CD4-positive, alpha-beta memory T cell (primary cell): ENCODE results near the gene FIGNL2. TPM values are rescaled to one million over a fixed set of nuclear protein-coding genes. Genes with fewer than 3 reads are reported as not detected.

Source experiments
- CTCF ChIA-PET: fragments of 350-600 bp; sonication (Branson Sonifier 250); formaldehyde crosslinking; loops from one replicate; lab custom pipeline; 2021; ENCODE audit warnings: inconsistent platforms; ENCODE audit not compliant: partially characterized antibody; lab: Charles Lee
- POLR2A ChIA-PET: fragments of 350-600 bp; sonication (Branson Sonifier 250); formaldehyde crosslinking; loops from one replicate; lab custom pipeline; 2021; ENCODE audit not compliant: partially characterized antibody; lab: Charles Lee
- DNase-seq, 5 donors: peaks; one replicate each; pipeline versions ENCODE4 v3.0.0 to v3.0.0-alpha.2; 2020 to 2022; ENCODE audit warnings: mixed read lengths in 1 of 5
- H3K27ac ChIP-seq: one replicate; pipeline ENCODE4 v1.7.0; 2013; ENCODE audit warnings: low read depth, low read length
- H3K27me3 ChIP-seq: 2 replicates; pipeline ENCODE4 v1.7.0; 2013; ENCODE audit warnings: mild to moderate bottlenecking, low read length, moderate library complexity; ENCODE audit not compliant: insufficient read depth
- H3K36me3 ChIP-seq: 2 replicates; pipeline ENCODE4 v1.7.0; 2013; ENCODE audit warnings: mild to moderate bottlenecking, low read length, moderate library complexity; ENCODE audit not compliant: insufficient read depth
- H3K4me1 ChIP-seq: 2 replicates; pipeline ENCODE4 v1.7.0; 2013; ENCODE audit warnings: mild to moderate bottlenecking, low read length, moderate library complexity; ENCODE audit not compliant: insufficient read depth
- H3K4me3 ChIP-seq, 2 donors: one replicate each; pipeline ENCODE4 v1.7.0; 2013; ENCODE audit warnings: low read length in 2 of 2, mild to moderate bottlenecking in 1 of 2
- H3K9me3 ChIP-seq, 2 donors: one replicate each; pipeline ENCODE4 v1.7.0; 2013; ENCODE audit warnings: low read length in 2 of 2, control low read depth in 1 of 2; ENCODE audit not compliant: control insufficient read depth in 1 of 2
- H3K27ac Mint-ChIP-seq, 7 donors: one replicate each; pipeline ENCODE4 v1.8.0; 2020 to 2021; ENCODE audit warnings: mixed read lengths in 7 of 7, mild to moderate bottlenecking in 6 of 7, inconsistent platforms in 3 of 7, moderate library complexity in 3 of 7
- H3K27me3 Mint-ChIP-seq, 2 donors: one replicate each; pipeline ENCODE4 v1.8.0; 2020 to 2021; ENCODE audit warnings: mixed read lengths in 2 of 2
- H3K36me3 Mint-ChIP-seq, 2 donors: one replicate each; pipeline ENCODE4 v1.8.0; 2020 to 2021; ENCODE audit warnings: mixed read lengths in 2 of 2, inconsistent platforms in 1 of 2, mild to moderate bottlenecking in 1 of 2
- H3K4me1 Mint-ChIP-seq, 4 donors: one replicate each; pipeline ENCODE4 v1.8.0; 2020 to 2021; ENCODE audit warnings: mixed read lengths in 4 of 4, mild to moderate bottlenecking in 1 of 4
- H3K4me3 Mint-ChIP-seq, 8 donors: one replicate each; pipeline ENCODE4 v1.8.0; 2020 to 2021; ENCODE audit warnings: mixed read lengths in 8 of 8, mild to moderate bottlenecking in 7 of 8, moderate library complexity in 6 of 8, inconsistent platforms in 3 of 8
- H3K9me3 Mint-ChIP-seq, 8 donors: one replicate each; pipeline ENCODE4 v1.8.0; 2020 to 2021; ENCODE audit warnings: mixed read lengths in 8 of 8, mild to moderate bottlenecking in 5 of 8, inconsistent platforms in 3 of 8, moderate library complexity in 1 of 8
- intact Hi-C: fragments of 100-400 bp; cut with micrococcal nuclease; formaldehyde crosslinking; loops from one replicate; pipeline ENCODE4 v1.15.1; 2023
- polyA plus RNA-seq, 2 donors: library from polyadenylated mRNA; unstranded; fragments of 300-500 nt; fragmentation: Illumina TruSeq; gene quantifications; one replicate each; pipeline ENCODE4 v1.2.3, GENCODE V29; 2021
- total RNA-seq, 2 experiments: library from RNA; stranded (reverse); gene quantifications; one replicate each; pipeline ENCODE4 v1.2.3, GENCODE V29; 2021

Gene FIGNL2
- total and polyA plus RNA-seq, 4 experiments from 2014 or later, result 0.10 to 1.5 (median 1.2) TPM; not detected in 1

DNA sequence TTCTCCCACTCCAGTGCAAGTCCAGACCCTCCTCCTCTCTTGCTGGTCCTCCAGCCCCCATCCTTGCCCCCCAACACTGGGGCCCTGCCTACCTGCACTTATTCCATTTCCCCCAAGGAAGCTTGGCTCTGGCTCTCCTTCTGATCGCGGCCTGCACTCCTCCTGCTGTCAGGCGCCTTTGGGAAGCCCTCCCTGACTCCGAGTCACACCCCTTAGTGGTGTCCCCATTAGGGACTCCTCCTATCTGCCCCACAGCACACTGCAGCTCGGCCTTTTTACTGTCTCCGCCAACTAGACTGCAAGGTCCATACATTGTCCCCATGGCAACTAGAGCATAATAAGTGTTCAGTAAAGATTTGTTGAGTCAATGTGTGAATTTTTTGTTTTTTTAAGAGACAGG, 32.9 kb downstream of the FIGNL2 start:
- no peak for DNase-seq
- Histone ChIP-seq H3K27me3 (no peaks in the 10 kb centered on the region), H3K9me3 (no peaks in the 10 kb centered on the region), H3K27ac (no peak overlapping the region), H3K36me3 (no peaks in the 10 kb centered on the region), H3K4me3 (no peak overlapping the region), H3K4me1 (peaks cover 12% of the 10 kb centered on the region)
- H3K9me3 Mint-ChIP-seq, result peaks cover 0 to 4% (median 0%) of the 10 kb centered on the region in 8 donors
- H3K27me3 Mint-ChIP-seq, result peaks cover 2% of the 10 kb centered on the region in 2 donors
- peak overlapping the region in 4 of 7 donors; percentile 42 to 80 (median 74) for H3K27ac Mint-ChIP-seq
- intact Hi-C loops, result no loop called here
- H3K4me3 Mint-ChIP-seq, result peak overlapping the region; percentile 79 to 91 (median 86)
- POLR2A ChIA-PET, result interaction anchor here (2.7 kb wide), 1 partner anchor 9 kb away, joined by 7 read pairs; no protein-coding TSS in a partner anchor
- H3K4me1 Mint-ChIP-seq, result peaks cover 5 to 29% (median 11%) of the 10 kb centered on the region in 4 donors
- CTCF ChIA-PET, result interaction anchor here (3.4 kb wide), 1 partner anchor 9 kb away, joined by 17 read pairs; no protein-coding TSS in a partner anchor
- no peaks in the 10 kb centered on the region for H3K36me3 Mint-ChIP-seq

DNA sequence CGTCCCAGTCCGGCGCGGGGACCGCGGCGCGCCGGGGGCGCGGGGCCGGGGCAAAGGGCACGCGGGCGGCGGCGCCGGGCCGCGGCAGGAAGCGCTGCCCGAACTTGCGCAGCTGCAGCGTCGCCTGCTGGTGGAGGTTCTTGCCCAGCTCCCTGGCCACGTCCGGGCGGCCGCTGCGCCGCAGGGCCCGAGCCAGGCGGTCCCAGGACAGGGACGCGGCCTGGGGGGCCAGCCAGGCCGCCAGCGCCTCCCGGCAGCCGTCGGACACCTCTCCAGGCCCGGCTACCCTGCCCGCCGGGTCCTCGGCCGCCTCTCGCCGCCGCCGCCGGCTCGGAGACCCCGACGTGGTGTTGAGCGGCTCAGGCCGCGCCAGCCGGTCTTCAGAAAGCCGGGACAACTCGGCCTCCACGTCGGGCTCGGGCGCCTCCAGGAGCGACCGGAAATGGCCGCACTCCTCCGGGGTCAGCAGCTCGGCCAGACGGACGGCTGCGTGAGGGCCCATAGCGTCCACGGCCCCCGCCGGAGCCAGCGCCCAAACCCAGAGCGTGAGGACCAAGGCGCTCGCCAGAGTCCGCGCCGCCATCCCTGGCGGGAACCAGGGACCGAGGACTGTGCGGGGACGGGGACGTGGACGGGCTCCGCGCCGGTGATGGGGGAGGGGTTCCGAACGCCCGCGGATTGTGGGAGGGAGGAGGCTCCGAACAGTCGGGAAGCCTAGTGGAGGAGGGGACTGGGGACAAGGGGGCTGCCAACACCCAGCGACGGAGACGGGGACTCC, 34.0 kb downstream of the FIGNL2 start:
- intact Hi-C loops, result no loop called here
- POLR2A ChIA-PET, result interaction anchor here (0.7 to 2.7 kb wide), 4 partner anchors 10 to 71 kb away, joined by 3 to 7 read pairs (median 3); no protein-coding TSS in a partner anchor

DNA sequence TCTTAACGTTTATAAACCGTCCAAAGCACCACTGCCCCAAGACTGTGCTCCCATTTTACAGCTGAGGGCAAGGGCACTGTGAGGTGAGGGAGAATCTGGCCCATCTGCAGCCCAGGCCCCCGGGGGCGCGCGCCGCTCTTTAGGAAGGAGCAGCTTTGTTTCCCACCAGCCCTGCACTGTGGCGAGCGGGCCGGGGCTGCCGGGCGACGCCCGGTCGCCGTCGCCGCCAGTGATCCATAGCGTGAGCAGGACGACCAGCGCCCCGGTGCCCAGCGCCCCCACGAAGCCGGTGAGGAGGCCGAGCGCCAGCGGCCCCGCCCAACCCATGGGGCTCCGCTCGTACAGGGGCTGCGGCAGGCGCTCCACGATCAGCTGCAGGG, 34.6 kb downstream of the FIGNL2 start:
- Histone ChIP-seq H3K27ac (no peak overlapping the region), H3K4me3 (peak overlapping the region in 1 of 2 donors; percentile 30), H3K9me3 (no peaks in the 10 kb centered on the region), H3K27me3 (no peaks in the 10 kb centered on the region), H3K36me3 (no peaks in the 10 kb centered on the region), H3K4me1 (peaks cover 4% of the 10 kb centered on the region)
- intact Hi-C loops, result no loop called here
- Mint-ChIP-seq H3K9me3 (peaks cover 0 to 4% (median 0%) of the 10 kb centered on the region in 8 donors), H3K36me3 (no peaks in the 10 kb centered on the region), H3K4me3 (peak overlapping the region in 6 of 8 donors; percentile 43 to 73 (median 61)), H3K27ac (no peak overlapping the region), H3K4me1 (peaks cover 2 to 22% (median 11%) of the 10 kb centered on the region in 4 donors), H3K27me3 (peaks cover 2 to 7% of the 10 kb centered on the region in 2 donors)
- DNase-seq, result no peak
- ChIA-PET CTCF (interaction anchor here (1.3 to 3.4 kb wide), 2 partner anchors 10 to 22 kb away, joined by 3 to 17 read pairs; no protein-coding TSS in a partner anchor), POLR2A (interaction anchor here (0.7 to 2.7 kb wide), 4 partner anchors 10 to 72 kb away, joined by 3 to 7 read pairs (median 3); no protein-coding TSS in a partner anchor)

More for the DNA sequence above, 34.0 kb downstream of the FIGNL2 start:
- H3K4me3 ChIP-seq, result peak overlapping the region in 1 of 2 donors; percentile 52
- H3K27me3 ChIP-seq, result no peaks in the 10 kb centered on the region
- H3K4me1 ChIP-seq, result peaks cover 4% of the 10 kb centered on the region
- H3K36me3 ChIP-seq, result no peaks in the 10 kb centered on the region
- no peaks in the 10 kb centered on the region for H3K36me3 Mint-ChIP-seq
- DNase-seq, result peak; percentile 50 to 63 (median 60)
- peaks cover 2% of the 10 kb centered on the region in 2 donors for H3K27me3 Mint-ChIP-seq
- H3K27ac Mint-ChIP-seq, result peak overlapping the region in 4 of 7 donors; percentile 28 to 85 (median 54)
- CTCF ChIA-PET, result interaction anchor here (3.4 kb wide), 1 partner anchor 10 kb away, joined by 17 read pairs; no protein-coding TSS in a partner anchor
- no peak overlapping the region for H3K27ac ChIP-seq
- H3K9me3 Mint-ChIP-seq, result peaks cover 0 to 4% (median 0%) of the 10 kb centered on the region in 8 donors
- peaks cover 2 to 23% (median 11%) of the 10 kb centered on the region in 4 donors for H3K4me1 Mint-ChIP-seq
- peak overlapping the region; percentile 79 to 91 (median 86) for H3K4me3 Mint-ChIP-seq
- H3K9me3 ChIP-seq, result no peaks in the 10 kb centered on the region

DNA sequence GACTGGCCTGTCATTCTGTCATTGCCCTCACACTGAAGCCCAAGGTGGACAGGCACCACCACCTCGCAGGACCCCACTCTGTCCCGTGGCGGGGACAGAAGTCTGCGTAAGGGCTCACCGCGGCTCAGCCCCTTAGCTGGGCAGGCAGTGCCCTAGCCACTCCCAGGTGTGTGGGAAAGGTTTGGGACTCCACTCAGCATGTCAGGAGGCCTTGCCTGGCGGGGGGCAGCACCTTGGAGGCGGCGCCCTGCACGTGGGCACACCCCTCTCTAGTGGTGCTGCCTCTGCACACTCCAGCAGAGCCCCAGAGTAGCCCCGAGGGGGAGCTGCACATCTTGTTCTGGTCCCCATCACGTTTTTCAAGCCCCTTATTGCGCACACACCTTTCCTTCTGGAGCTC, 35.6 kb downstream of the FIGNL2 start:
- H3K27ac ChIP-seq, result no peak overlapping the region
- Mint-ChIP-seq H3K9me3 (peaks cover 0 to 4% (median 0%) of the 10 kb centered on the region in 8 donors), H3K27me3 (peaks cover 3 to 7% of the 10 kb centered on the region in 2 donors), H3K4me3 (peak overlapping the region in 6 of 8 donors; percentile 6 to 73 (median 66)), H3K27ac (no peak overlapping the region), H3K4me1 (peaks cover 2 to 22% (median 11%) of the 10 kb centered on the region in 4 donors), H3K36me3 (no peaks in the 10 kb centered on the region)
- no peak for DNase-seq
- intact Hi-C loops, result no loop called here
- H3K36me3 ChIP-seq, result no peaks in the 10 kb centered on the region
- ChIA-PET CTCF (interaction anchor here (1.2 to 3.4 kb wide), 4 partner anchors 9 to 103 kb away, joined by 3 to 17 read pairs (median 3); no protein-coding TSS in a partner anchor), POLR2A (no interaction called here)
- no peaks in the 10 kb centered on the region for H3K27me3 ChIP-seq
- H3K9me3 ChIP-seq, result no peaks in the 10 kb centered on the region
- H3K4me1 ChIP-seq, result peaks cover 4% of the 10 kb centered on the region
- H3K4me3 ChIP-seq, result no peak overlapping the region

DNA sequence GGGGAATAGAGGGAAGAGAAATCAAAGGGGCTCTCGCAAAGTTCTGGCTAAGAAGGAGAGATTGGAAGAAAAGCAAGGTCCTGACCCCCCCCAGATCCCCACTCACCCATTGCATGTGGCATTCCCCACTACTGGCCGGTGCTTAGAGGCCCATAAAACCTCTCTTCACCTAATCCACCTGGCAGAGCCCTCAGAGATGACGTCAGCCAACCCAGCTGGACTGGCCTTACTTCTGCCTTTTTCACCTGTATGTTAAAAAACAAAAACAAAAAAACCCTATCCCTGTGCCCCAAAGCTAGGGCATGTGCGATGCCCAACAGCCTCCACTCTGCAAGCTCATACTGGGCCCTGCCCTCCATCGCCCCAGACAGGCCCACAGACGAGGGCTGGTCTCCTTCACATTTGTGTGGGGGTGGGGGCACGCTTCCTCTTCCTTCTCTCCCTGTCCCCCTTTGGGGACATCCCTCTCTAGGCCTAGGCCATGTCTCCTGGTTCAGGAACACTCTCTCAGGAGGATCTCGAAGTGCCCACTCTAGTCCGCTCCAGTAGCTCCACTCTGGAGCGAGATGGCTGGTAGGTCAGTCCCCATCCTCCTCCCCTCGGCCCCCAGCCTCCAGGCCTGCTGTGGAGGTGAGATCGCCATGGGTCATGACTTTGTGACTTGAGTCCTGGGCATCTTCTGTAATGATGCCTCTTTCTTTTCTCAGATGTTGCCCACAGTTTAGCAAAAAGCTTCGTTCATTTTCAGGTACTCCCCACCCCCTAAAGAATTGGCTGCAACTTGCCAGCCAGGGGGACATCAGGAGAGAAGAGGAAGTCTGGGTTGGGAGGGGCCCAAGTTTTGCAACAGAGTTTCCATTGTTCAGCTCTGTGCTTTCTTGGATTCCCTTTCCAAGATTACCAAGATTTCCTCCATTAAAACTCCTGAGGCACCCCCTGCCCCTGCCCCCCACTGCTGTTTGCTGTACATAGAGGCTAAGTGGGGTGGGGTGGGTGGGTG, 37.0 kb downstream of the FIGNL2 start:
- H3K4me1 ChIP-seq, result peaks cover 4% of the 10 kb centered on the region
- no peak overlapping the region for H3K27ac ChIP-seq
- Mint-ChIP-seq H3K27ac (no peak overlapping the region), H3K4me1 (peaks cover 2 to 22% (median 11%) of the 10 kb centered on the region in 4 donors), H3K27me3 (peaks cover 3 to 8% of the 10 kb centered on the region in 2 donors), H3K36me3 (no peaks in the 10 kb centered on the region), H3K4me3 (peak overlapping the region in 1 of 8 donors; percentile 12), H3K9me3 (peaks cover 0 to 4% (median 0%) of the 10 kb centered on the region in 8 donors)
- H3K36me3 ChIP-seq, result no peaks in the 10 kb centered on the region
- no peak overlapping the region for H3K4me3 ChIP-seq
- intact Hi-C loops, result no loop called here
- POLR2A ChIA-PET, result no interaction called here
- H3K9me3 ChIP-seq, result no peaks in the 10 kb centered on the region
- DNase-seq, result no peak
- no peaks in the 10 kb centered on the region for H3K27me3 ChIP-seq
- CTCF ChIA-PET, result interaction anchor here (0.7 kb wide), 1 partner anchor 252 kb away, joined by 3 read pairs; no protein-coding TSS in a partner anchor

DNA sequence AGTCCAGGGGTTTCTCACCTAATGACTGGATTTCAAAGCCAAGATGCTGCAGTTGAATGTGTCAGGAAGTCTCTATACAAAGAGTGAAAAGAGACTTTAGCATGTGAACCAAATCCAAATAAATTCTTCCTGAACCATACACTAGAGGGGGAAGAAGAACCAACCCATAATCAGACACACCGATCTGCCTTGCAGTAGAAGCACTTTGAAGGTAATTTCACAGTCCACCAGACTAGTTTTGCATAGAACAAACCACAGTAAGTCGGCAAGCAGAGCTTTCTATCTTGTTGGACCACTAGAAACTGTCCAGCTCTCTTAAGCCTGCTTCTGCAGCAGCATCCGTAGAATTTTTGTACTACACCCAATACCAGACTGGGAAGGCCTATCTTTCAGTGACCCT, 39.3 kb downstream of the FIGNL2 start:
- no peak overlapping the region for H3K27ac Mint-ChIP-seq
- no peaks in the 10 kb centered on the region for H3K9me3 Mint-ChIP-seq
- peaks cover 0 to 8% (median 2%) of the 10 kb centered on the region in 4 donors for H3K4me1 Mint-ChIP-seq
- no peak overlapping the region for H3K4me3 Mint-ChIP-seq
- POLR2A ChIA-PET, result no interaction called here
- Histone ChIP-seq H3K9me3 (no peaks in the 10 kb centered on the region), H3K36me3 (no peaks in the 10 kb centered on the region), H3K4me1 (peaks cover 4% of the 10 kb centered on the region), H3K27ac (no peak overlapping the region), H3K27me3 (no peaks in the 10 kb centered on the region), H3K4me3 (no peak overlapping the region)
- peaks cover 1 to 7% of the 10 kb centered on the region in 2 donors for H3K27me3 Mint-ChIP-seq
- CTCF ChIA-PET, result no interaction called here
- H3K36me3 Mint-ChIP-seq, result no peaks in the 10 kb centered on the region
- no peak for DNase-seq
- intact Hi-C loops, result no loop called here
